K562 (cell line): Measurements from ENCODE around the gene BIRC7. TPM values are rescaled to one million over a fixed set of nuclear protein-coding genes. Genes with fewer than 3 reads are reported as not detected.

Source experiments
- ATAC-seq: fragments of 200-7000 bp; cut with Tn5 transposase; 3 replicates; pipeline ENCODE4 v1.9.1; 2020; ENCODE audit warnings: moderate library complexity
- BruUV-seq: library from RNA; stranded (reverse); fragments of 400-500 nt; replicated peaks from 2 replicates; lab custom pipeline; 2021; lab: Mats Ljungman, UMichigan
- CTCF ChIA-PET: fragments of 300-600 bp; formaldehyde crosslinking; extraction: SDS; loops from one replicate; lab custom pipeline; 2021; ENCODE audit warnings: low intra/inter-chr PET ratio; lab: Yijun Ruan, JAX
- POLR2A ChIA-PET: fragments of 300-600, 350-650 bp; sonication (Branson Sonifier 250); formaldehyde crosslinking; extraction: SDS; loops from one replicate; lab custom pipeline; 2021; ENCODE audit warnings: antibody characterized with exemption, inconsistent platforms; lab: Yijun Ruan, JAX
- DNase-seq, 4 experiments: peaks; one replicate each; pipeline versions ENCODE4 v3.0.0 to v3.0.0-alpha.2; 2011 to 2018; ENCODE audit warnings: low spot score in 3 of 4, mixed read lengths in 3 of 4; ENCODE audit errors: extremely low read depth in 1 of 4
- FAIRE-seq: peaks from 2 replicates; lab custom pipeline; 2011; peaks lifted over from hg19 to GRCh38; lab: Jason Lieb, UNC
- H2AFZ ChIP-seq: 2 replicates; pipeline ENCODE4 v1.6.0; 2011; ENCODE audit warnings: low read depth, low read length, control low read depth, inconsistent platforms
- H3K27ac ChIP-seq: fragments of 200-600 bp; 3 replicates; pipeline ENCODE4 v1.8.0; 2011; ENCODE audit warnings: low read depth, mild to moderate bottlenecking, control low read depth, inconsistent platforms, low read length, moderate library complexity, mixed read lengths; ENCODE audit errors: extremely low read depth
- H3K27me3 ChIP-seq, 2 experiments: fragments of 300-600 bp in 1 of 2; 2 replicates in 1 of 2; 3 replicates in 1 of 2; pipeline versions ENCODE4 v1.6.0 to v1.8.0; 2011; ENCODE audit warnings: inconsistent platforms in 2 of 2, low read length in 2 of 2, mild to moderate bottlenecking in 1 of 2, mixed read lengths in 1 of 2, moderate library complexity in 1 of 2; ENCODE audit not compliant: control insufficient read depth in 2 of 2, insufficient read depth in 2 of 2
- H3K36me3 ChIP-seq: fragments of 300-600 bp; 3 replicates; pipeline ENCODE4 v1.8.0; 2011; ENCODE audit warnings: mild to moderate bottlenecking, low read length, inconsistent platforms; ENCODE audit not compliant: control insufficient read depth, insufficient read depth
- H3K4me1 ChIP-seq, 2 experiments: fragments of 200-600 bp in 1 of 2; replicated peaks in 1 of 2; 2 replicates in 1 of 2; 3 replicates in 1 of 2; pipeline versions ENCODE4 v1.5.1 to v1.8.0; 2011; ENCODE audit warnings: inconsistent platforms in 2 of 2, low read length in 2 of 2, mild to moderate bottlenecking in 1 of 2, mixed read lengths in 1 of 2, moderate library complexity in 1 of 2; ENCODE audit not compliant: control insufficient read depth in 2 of 2, insufficient read depth in 2 of 2
- H3K4me2 ChIP-seq: 2 replicates; pipeline ENCODE4 v1.6.1; 2011; ENCODE audit warnings: low read length, control low read depth, inconsistent platforms, mixed read lengths; ENCODE audit not compliant: insufficient read depth
- H3K4me3 ChIP-seq: fragments of 200-600 bp; sonication (generic), shearing (Covaris generic); 2 replicates; pipeline ENCODE4 v1.5.1; 2016; ENCODE audit warnings: control low read depth, inconsistent platforms
- H3K79me2 ChIP-seq: fragments of 200-600 bp; 3 replicates; pipeline ENCODE4 v1.8.0; 2011; ENCODE audit warnings: low read length, inconsistent platforms; ENCODE audit not compliant: control insufficient read depth, insufficient read depth
- H3K9ac ChIP-seq, 2 experiments: 2 replicates each; pipeline versions ENCODE4 v1.6.0 to v1.6.1; 2011; ENCODE audit warnings: low read depth in 2 of 2, low read length in 2 of 2, control low read depth in 1 of 2, inconsistent platforms in 1 of 2, mild to moderate bottlenecking in 1 of 2, mixed read lengths in 1 of 2; ENCODE audit not compliant: insufficient read depth in 1 of 2
- H3K9me1 ChIP-seq: one replicate; pipeline ENCODE4 v1.6.0; 2011; ENCODE audit warnings: inconsistent platforms, mild to moderate bottlenecking, low read length, moderate library complexity; ENCODE audit not compliant: control insufficient read depth, insufficient read depth
- H3K9me3 ChIP-seq: replicated peaks from 2 replicates; pipeline ENCODE4 v1.5.1; 2011; ENCODE audit warnings: low read depth, low read length, inconsistent platforms; ENCODE audit not compliant: control insufficient read depth, insufficient read depth
- H4K20me1 ChIP-seq: replicated peaks from 2 replicates; pipeline ENCODE4 v1.6.1; 2011; ENCODE audit warnings: low read length, inconsistent platforms, mixed read lengths; ENCODE audit not compliant: control insufficient read depth, insufficient read depth
- CBX5 ChIP-seq: IDR thresholded peaks from 2 replicates; pipeline ENCODE4 v1.6.1; 2014; ENCODE audit warnings: low read depth, borderline replicate concordance
- EWSR1 ChIP-seq: fragments of 450-650 bp; IDR thresholded peaks from 2 replicates; pipeline ENCODE4 v1.6.1; 2018; ENCODE audit warnings: borderline replicate concordance, mild to moderate bottlenecking, low read depth, moderate library complexity; ENCODE audit not compliant: partially characterized antibody
- HOXB6 ChIP-seq: fragments of 250-450 bp; sonication (Bioruptor Pico); IDR thresholded peaks from 2 replicates; pipeline ENCODE4 v1.5.1; 2022; ENCODE audit warnings: mild to moderate bottlenecking, borderline replicate concordance
- JUNB ChIP-seq: fragments of 450-650 bp; formaldehyde crosslinking; conservative IDR thresholded peaks from 2 replicates; pipeline ENCODE4 v1.4.0; 2020; ENCODE audit warnings: mild to moderate bottlenecking
- KLF16 ChIP-seq: IDR thresholded peaks from 2 replicates; pipeline ENCODE4 v1.6.1; 2016; ENCODE audit warnings: antibody characterized with exemption
- MCM5 ChIP-seq: fragments of 450-650 bp; IDR thresholded peaks from 2 replicates; pipeline ENCODE4 v1.6.1; 2016; ENCODE audit warnings: low read depth
- PHF21A ChIP-seq: fragments of 450-650 bp; IDR thresholded peaks from 2 replicates; pipeline ENCODE4 v1.6.1; 2017; ENCODE audit warnings: low read depth, borderline replicate concordance
- POLR2G ChIP-seq: fragments of 200-400 bp; formaldehyde crosslinking; IDR thresholded peaks from 2 replicates; pipeline ENCODE4 v1.6.1; 2017; ENCODE audit warnings: low read depth, mild to moderate bottlenecking, antibody characterized with exemption, low read length, moderate library complexity
- SMARCB1 ChIP-seq: IDR thresholded peaks from 2 replicates; pipeline ENCODE4 v1.6.1; 2011; ENCODE audit warnings: improper control_type of control experiment, low read depth; ENCODE audit not compliant: insufficient read length
- TEAD4 ChIP-seq, 2 experiments: sonication (generic) in 1 of 2; formaldehyde crosslinking in 1 of 2; IDR thresholded peaks; 2 replicates each; pipeline versions ENCODE4 v1.6.1 to v1.8.0; 2012 to 2022; ENCODE audit warnings: borderline replicate concordance in 1 of 2, inconsistent platforms in 1 of 2, low read length in 1 of 2, mild to moderate bottlenecking in 1 of 2, missing genetic modification reagents in 1 of 2
- ZNF655 ChIP-seq: fragments of 250-450 bp; sonication (Bioruptor Pico); IDR thresholded peaks from 2 replicates; pipeline ENCODE4 v1.5.0; 2021
- WGBS: fragments of 100-300 bp; shearing (Covaris generic); methylation state at CpG from one replicate; pipeline ENCODE4 v1.1.6; 2016; ENCODE audit warnings: low coverage, mixed read lengths; ENCODE audit not compliant: insufficient coverage; ENCODE audit errors: missing lambda C conversion rate; 5-methylcytosine and 5-hydroxymethylcytosine counted together
- in situ Hi-C: fragments of 300-500 bp; cut with MboI; formaldehyde crosslinking; loops from 4 replicates; pipeline ENCODE4 v1.15.0; 2018; ENCODE audit warnings: inconsistent platforms, mixed read lengths
- intact Hi-C: fragments of 100-400 bp; cut with micrococcal nuclease; formaldehyde crosslinking; loops from 2 replicates; pipeline ENCODE4 v1.14.2; 2022
- polyA plus RNA-seq, 8 experiments: library from polyadenylated mRNA; depleted of rRNA in 4 of 8; stranded (reverse) in 5 of 8; unstranded in 3 of 8; fragments of >200 nt; fragmentation: Nextera tagmentation in 2 of 8; fragmentation: Illumina TruSeq in 1 of 8; extraction: Ambion mirVana in 2 of 8; extraction: Trizol in 1 of 8; gene quantifications; 2 replicates each; pipeline versions ENCODE4 v1.2.1 to v1.2.3, GENCODE V29; 2011 to 2014; ENCODE audit warnings: inconsistent platforms in 1 of 8, missing spikeins in 1 of 8
- total RNA-seq, 7 experiments: library from RNA; depleted of rRNA in 6 of 7; stranded (reverse); fragments of >200 nt in 6 of 7; fragmentation: Illumina TruSeq in 2 of 7; extraction: Trizol in 2 of 7; gene quantifications; 2 replicates each; pipeline versions ENCODE4 v1.2.1 to v1.2.3, GENCODE V29; 2011 to 2021; ENCODE audit warnings: low replicate concordance in 1 of 7
- TF ChIP-seq, protein P1 (sequence below): fragments of 250-450 bp; sonication (Bioruptor Pico); IDR thresholded peaks from 2 replicates; pipeline ENCODE4 v1.8.0; 2022; ENCODE audit warnings: inconsistent platforms
- TF ChIP-seq, protein P2 (sequence below): fragments of 250-450 bp; sonication (Bioruptor Pico); IDR thresholded peaks from 2 replicates; pipeline ENCODE4 v1.4.0; 2020; ENCODE audit warnings: borderline replicate concordance
- TF ChIP-seq, protein P3 (sequence below): fragments of 200-800 bp; sonication (Bioruptor generic); IDR thresholded peaks from 2 replicates; pipeline ENCODE4 v1.6.1; 2017; ENCODE audit warnings: missing genetic modification characterization, missing compliant biosample characterization

The BIRC7 gene
- total and polyA plus RNA-seq, 9 of the 15 experiments (the other 6 are each of a cell fraction or from before 2014, with no cell fraction given) = 0.14 to 0.19 (median 0.16) TPM; not detected in 5

GRCh38 chr20:63285636-63286615, 50.2 kb downstream of the BIRC7 start:
- POLR2A ChIA-PET = interaction anchor here (0.8 to 1.1 kb wide), 3 partner anchors 8 to 60 kb away, joined by 3 to 5 read pairs (median 4); no protein-coding TSS in a partner anchor
- CTCF ChIA-PET = no interaction called here
- Histone ChIP-seq H2AFZ (no peak overlapping the region), H3K9me1 (peaks cover 4% of the 10 kb centered on the region), H3K4me1 (peaks cover 0 to 45% of the 10 kb centered on the region in 2 experiments; a peak in 2 of 5 replicates), H3K9me3 (no peaks in the 10 kb centered on the region), H3K27me3 (no peaks in the 10 kb centered on the region), H4K20me1 (peaks cover 15% of the 10 kb centered on the region; the same call in 1 of the 2 replicates), H3K9ac (no peak overlapping the region), H3K4me3 (no peak overlapping the region), H3K27ac (no peak overlapping the region), H3K4me2 (no peak overlapping the region), H3K36me3 (peaks cover 66% of the 10 kb centered on the region; the same call in 2 of the 3 replicates), H3K79me2 (no peaks in the 10 kb centered on the region)
- FAIRE-seq (no peak), DNase-seq (no peak), ATAC-seq (no peak)
- intact Hi-C loops (no loop called here), in situ Hi-C loops (no loop called here)
- no TSS peak for BruUV-seq
- WGBS = 94% methylated on average over 22 of the region's 44 CpGs
- TF ChIP-seq SMARCB1 = no peak
- TF ChIP-seq TEAD4 (IDR thresholded peaks at IDR 0.05; ENCODE audit: low read length) = no peak
- TF ChIP-seq TEAD4 (CRISPR knock-in tag; IDR thresholded peaks at IDR 0.05; ENCODE audit: borderline replicate concordance) = no peak
- no peak for TF ChIP-seq CBX5
- no peak for TF ChIP-seq ZNF655 (CRISPR knock-in tag)
- TF ChIP-seq, protein P1, sequence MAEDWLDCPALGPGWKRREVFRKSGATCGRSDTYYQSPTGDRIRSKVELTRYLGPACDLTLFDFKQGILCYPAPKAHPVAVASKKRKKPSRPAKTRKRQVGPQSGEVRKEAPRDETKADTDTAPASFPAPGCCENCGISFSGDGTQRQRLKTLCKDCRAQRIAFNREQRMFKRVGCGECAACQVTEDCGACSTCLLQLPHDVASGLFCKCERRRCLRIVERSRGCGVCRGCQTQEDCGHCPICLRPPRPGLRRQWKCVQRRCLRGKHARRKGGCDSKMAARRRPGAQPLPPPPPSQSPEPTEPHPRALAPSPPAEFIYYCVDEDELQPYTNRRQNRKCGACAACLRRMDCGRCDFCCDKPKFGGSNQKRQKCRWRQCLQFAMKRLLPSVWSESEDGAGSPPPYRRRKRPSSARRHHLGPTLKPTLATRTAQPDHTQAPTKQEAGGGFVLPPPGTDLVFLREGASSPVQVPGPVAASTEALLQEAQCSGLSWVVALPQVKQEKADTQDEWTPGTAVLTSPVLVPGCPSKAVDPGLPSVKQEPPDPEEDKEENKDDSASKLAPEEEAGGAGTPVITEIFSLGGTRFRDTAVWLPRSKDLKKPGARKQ = no peak
- TF ChIP-seq, protein P2, sequence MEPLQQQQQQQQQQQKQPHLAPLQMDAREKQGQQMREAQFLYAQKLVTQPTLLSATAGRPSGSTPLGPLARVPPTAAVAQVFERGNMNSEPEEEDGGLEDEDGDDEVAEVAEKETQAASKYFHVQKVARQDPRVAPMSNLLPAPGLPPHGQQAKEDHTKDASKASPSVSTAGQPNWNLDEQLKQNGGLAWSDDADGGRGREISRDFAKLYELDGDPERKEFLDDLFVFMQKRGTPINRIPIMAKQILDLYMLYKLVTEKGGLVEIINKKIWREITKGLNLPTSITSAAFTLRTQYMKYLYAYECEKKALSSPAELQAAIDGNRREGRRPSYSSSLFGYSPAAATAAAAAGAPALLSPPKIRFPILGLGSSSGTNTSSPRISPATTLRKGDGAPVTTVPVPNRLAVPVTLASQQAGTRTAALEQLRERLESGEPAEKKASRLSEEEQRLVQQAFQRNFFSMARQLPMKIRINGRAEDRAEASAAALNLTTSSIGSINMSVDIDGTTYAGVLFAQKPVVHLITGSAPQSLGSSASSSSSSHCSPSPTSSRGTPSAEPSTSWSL = no peak
- no peak for TF ChIP-seq KLF16
- TF ChIP-seq EWSR1 = no peak
- TF ChIP-seq POLR2G = peak; percentile 65
- no peak for TF ChIP-seq MCM5
- no peak for TF ChIP-seq PHF21A
- no peak for TF ChIP-seq HOXB6 (CRISPR knock-in tag)
- no peak for TF ChIP-seq JUNB (CRISPR knock-in tag)
- TF ChIP-seq, protein P3, sequence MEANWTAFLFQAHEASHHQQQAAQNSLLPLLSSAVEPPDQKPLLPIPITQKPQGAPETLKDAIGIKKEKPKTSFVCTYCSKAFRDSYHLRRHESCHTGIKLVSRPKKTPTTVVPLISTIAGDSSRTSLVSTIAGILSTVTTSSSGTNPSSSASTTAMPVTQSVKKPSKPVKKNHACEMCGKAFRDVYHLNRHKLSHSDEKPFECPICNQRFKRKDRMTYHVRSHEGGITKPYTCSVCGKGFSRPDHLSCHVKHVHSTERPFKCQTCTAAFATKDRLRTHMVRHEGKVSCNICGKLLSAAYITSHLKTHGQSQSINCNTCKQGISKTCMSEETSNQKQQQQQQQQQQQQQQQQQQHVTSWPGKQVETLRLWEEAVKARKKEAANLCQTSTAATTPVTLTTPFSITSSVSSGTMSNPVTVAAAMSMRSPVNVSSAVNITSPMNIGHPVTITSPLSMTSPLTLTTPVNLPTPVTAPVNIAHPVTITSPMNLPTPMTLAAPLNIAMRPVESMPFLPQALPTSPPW (CRISPR knock-in tag) = no peak
